Esophagus mucosa (tissue), 1 donor: ENCODE measurements around the gene RNF222. TPM values are rescaled to one million over a fixed set of nuclear protein-coding genes. Genes with fewer than 3 reads are reported as not detected.
"Not testable (repeated sequence)": the region's sequence is repeated elsewhere in the genome, so short reads cannot be mapped to it uniquely, and the experiment has no call there.

Source experiments
- ATAC-seq: fragments of 200-7000 bp; cut with Tn5 transposase; one replicate; pipeline ENCODE4 v1.9.1; 2020
- total RNA-seq: library from RNA; stranded (reverse); gene quantifications from one replicate; pipeline ENCODE4 v1.2.4, GENCODE V29; 2023
- donor health status: DM: yes; HTN: yes; CAD: no.

The RNF222 gene
- total RNA-seq, 1 donor from 2014 or later, result 10.8 TPM

- ATAC-seq, result no peak
Observed at GRCh38 chr17:8410883-8411238, 13.2 kb upstream of the RNF222 start.

- peak; percentile 79 for ATAC-seq
Observed at GRCh38 chr17:8409966-8410882, 12.6 kb upstream of the RNF222 start.

GRCh38 chr17:8408371-8408770 lies 10.7 kb upstream of the RNF222 start:
- ATAC-seq, result peak; percentile 86

- ATAC-seq, result no peak
Observed at GRCh38 chr17:8406174-8406573, 8.5 kb upstream of the RNF222 start.

- no peak for ATAC-seq
Observed at GRCh38 chr17:8405499-8406016, 7.9 kb upstream of the RNF222 start.

GRCh38 chr17:8402921-8403536 lies 5.4 kb upstream of the RNF222 start:
- ATAC-seq, result no peak

GRCh38 chr17:8401107-8401506 lies 3.5 kb upstream of the RNF222 start:
- ATAC-seq, result no peak

- no peak for ATAC-seq
Observed at GRCh38 chr17:8398980-8399379, 1.4 kb upstream of the RNF222 start.

- not testable (repeated sequence) for ATAC-seq
Observed at GRCh38 chr17:8394497-8394896, 3.1 kb downstream of the RNF222 start.

- peak; percentile 78 for ATAC-seq
Observed at GRCh38 chr17:8393470-8394231, 4.0 kb downstream of the RNF222 start.

GRCh38 chr17:8392674-8393469 lies 4.8 kb downstream of the RNF222 start:
- ATAC-seq, result no peak

- no peak for ATAC-seq
Observed at GRCh38 chr17:8392274-8392673, 5.4 kb downstream of the RNF222 start.

- peak; percentile 81 for ATAC-seq
Observed at GRCh38 chr17:8391711-8392110, 5.9 kb downstream of the RNF222 start.

- peak; percentile 22 for ATAC-seq
Observed at GRCh38 chr17:8387914-8388651, 9.5 kb downstream of the RNF222 start.

- no peak for ATAC-seq
Observed at GRCh38 chr17:8386841-8387240, 10.8 kb downstream of the RNF222 start.

GRCh38 chr17:8384801-8385378 lies 12.7 kb downstream of the RNF222 start:
- no peak for ATAC-seq

GRCh38 chr17:8383143-8383822 lies 14.3 kb downstream of the RNF222 start, which contains the start of gene RPL26:
RPL26 (minus strand) TSS chr17:8383193; CDS start chr17:8382310, 883 bp downstream.
- peak; percentile 94 for ATAC-seq

- no peak for ATAC-seq
Observed at GRCh38 chr17:8382880-8383142, 14.8 kb downstream of the RNF222 start.

- no peak for ATAC-seq
Observed at GRCh38 chr17:8382052-8382879, 15.4 kb downstream of the RNF222 start.

- no peak for ATAC-seq
Observed at GRCh38 chr17:8380049-8380448, 17.6 kb downstream of the RNF222 start.
